HG02870 (cell line): Measurements from ENCODE around the gene FOXN1.
"Not testable (repeated sequence)": the region's sequence is repeated elsewhere in the genome, so short reads cannot be mapped to it uniquely, and the experiment has no call there.

Experiments
- ATAC-seq: cut with Tn5 transposase; IDR thresholded peaks from one replicate; pipeline ENCODE4 v1.9.1; 2021; ENCODE audit warnings: mild to moderate bottlenecking, moderate library complexity; ENCODE audit not compliant: unreplicated experiment

FOXN1 gene

GRCh38 chr17:28499684-28500357 lies 6.3 kb upstream of the FOXN1 start:
- ATAC-seq = no peak

DNA sequence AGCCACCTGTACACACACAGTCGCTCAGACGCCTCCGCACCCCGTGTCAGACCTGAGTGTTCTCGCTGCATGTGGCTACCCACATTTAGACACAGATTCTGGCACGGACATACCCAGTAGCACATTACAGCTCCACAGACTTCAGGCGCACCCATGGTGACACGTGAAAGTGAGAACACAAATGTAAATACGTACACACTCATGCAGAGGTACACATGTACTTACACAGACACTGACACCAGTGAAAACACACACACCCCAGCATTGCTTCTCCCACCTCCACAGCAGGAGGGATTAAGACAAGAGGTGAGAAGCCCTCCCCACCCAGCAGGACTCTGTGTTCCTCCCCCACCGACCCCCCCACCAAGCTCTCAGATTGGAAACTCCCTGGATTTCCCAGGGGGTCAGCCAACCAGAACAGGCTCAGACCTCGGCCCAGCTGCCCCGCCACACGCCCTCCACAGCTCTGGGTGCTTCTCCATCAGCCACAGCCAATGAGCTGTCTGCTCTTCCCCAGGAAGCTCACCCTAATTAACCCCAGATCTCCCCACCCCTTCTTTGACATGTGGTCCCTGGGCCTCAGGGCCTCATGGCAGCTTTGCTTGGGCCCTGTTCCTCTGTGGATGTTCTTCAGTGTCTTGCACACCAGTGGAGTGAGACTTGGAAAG lies 5.3 kb upstream of the FOXN1 start:
- peak; percentile 78 for ATAC-seq

GRCh38 chr17:28501421-28502284 lies 4.5 kb upstream of the FOXN1 start:
- no peak for ATAC-seq

DNA sequence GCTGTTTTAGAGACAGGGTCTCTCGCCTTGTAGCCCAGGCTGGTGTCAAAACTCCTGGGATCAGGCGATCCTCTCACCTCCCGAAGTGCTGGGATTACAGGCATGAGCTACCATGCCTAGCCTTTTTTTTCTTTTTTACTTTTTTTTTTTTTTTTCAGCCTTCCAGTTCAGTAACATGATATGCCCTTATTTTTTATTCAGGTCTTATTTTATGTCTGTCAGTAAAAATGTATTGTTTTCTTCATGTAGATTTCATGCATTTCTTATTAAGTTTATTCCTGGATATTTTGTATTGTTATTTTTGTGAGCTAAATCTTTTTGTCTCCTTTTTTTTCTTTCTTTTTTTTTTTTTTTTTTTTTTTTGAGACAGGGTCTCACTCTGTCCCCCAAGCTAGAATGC lies 2.7 kb upstream of the FOXN1 start:
- no peak for ATAC-seq

DNA sequence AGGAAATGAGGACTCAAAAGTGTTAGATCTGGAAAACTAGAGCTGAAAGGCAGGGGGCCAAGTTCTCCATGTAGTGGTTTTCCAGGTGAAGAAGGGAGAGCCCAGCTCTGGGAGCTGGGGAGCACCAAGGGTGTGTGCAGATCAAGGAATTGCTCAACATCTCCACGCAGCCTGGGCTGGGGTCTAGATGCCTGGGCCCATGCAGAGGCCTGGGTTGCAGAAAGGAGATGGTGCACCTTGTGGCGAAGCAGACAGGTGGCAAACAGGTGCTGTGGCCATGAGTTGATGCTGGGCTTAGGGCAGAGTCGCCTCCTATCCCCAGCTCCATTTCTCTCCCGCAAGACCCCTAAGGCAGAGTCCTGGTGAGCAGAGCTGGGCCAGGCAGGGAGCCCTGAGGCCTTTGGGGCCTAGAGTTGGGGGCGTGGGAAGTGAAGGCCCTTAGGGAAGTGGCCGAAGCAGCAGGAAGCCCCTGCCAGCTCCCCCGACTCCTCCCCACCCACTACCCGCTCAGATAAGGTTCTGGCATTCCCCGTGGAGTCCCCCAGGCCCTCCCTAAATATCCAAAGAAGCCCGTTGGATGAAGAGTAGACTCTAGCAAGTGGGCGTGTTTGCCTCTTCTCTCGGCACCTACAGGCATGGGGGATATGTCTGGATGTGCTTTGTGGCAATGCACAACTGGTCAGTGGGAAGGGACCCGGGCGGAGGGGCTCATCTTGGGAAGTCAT lies 777 bp downstream of the FOXN1 start:
- no peak for ATAC-seq

- no peak for ATAC-seq
Measured at GRCh38 chr17:28507567-28508203, 1.5 kb downstream of the FOXN1 start.

- ATAC-seq = no peak
Measured at GRCh38 chr17:28508211-28508724, 2.1 kb downstream of the FOXN1 start.

DNA sequence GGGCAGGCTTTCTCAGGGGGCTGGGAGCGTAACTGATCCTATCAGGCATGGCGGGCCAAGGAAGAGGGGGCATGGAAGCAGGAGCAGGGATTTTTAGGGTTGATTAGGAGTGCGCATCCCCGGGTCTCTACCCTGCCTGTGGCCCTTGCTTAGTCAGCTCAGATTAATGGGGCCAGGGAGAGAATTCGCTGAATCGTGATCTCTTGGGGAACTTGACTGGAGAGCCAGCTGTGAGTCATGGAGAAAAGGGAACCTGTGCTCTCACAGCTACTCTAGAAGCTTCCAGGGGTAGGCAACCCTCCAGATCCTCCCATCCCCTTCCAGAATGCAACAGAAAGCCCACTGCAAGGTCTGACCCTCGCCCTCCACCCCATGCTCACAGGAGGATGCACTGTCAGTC lies 3.6 kb downstream of the FOXN1 start:
- ATAC-seq = no peak

GRCh38 chr17:28511858-28512461 lies 5.8 kb downstream of the FOXN1 start:
- no peak for ATAC-seq

DNA sequence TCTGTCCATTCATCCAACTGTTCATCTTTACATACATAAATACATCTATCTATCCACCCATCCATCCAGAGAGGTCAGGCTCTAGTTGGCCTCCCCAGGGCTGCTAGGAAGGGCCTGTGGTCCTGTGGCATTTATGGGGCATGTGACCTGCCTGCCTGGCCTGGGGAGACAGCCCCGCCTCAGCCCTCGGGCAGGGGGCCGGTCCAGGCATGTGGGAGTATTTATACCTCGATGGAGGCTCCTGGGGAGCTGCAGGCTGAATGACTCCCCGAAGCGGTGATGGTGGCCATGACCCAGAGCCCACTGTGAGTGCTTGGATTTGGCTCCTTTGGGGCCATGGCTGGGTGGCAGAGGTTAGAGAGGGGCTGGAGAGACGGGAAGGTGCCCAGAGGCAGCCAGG lies 7.3 kb downstream of the FOXN1 start:
- ATAC-seq = no peak

GRCh38 chr17:28514561-28515002 lies 8.4 kb downstream of the FOXN1 start:
- ATAC-seq = no peak

- no peak for ATAC-seq
Measured at GRCh38 chr17:28515518-28515917, 9.4 kb downstream of the FOXN1 start.

- ATAC-seq = no peak
Measured at GRCh38 chr17:28518132-28518531, 12.0 kb downstream of the FOXN1 start.

DNA sequence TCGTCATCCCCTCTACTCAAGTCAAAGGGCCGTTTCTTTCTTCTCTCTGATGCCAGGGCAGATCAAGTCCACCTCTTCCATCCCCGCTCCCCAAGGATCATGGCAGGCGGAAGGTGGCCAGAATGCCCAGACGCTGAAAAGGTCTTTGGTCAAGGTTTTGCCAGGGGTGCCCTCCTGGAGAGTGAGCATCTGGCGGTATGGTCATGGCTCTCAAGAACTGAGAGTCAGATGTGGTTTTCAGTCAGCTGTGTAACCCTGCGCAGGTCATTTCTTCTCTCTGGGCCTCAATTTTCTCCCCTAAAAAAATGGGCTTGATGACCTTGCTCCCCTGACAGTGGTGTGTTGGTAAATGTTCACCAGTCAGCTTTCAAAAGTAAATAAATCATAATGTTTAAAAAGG lies 12.4 kb downstream of the FOXN1 start:
- no peak for ATAC-seq

- no peak for ATAC-seq
Measured at GRCh38 chr17:28519236-28519635, 13.1 kb downstream of the FOXN1 start.

- ATAC-seq = no peak
Measured at GRCh38 chr17:28520687-28521086, 14.5 kb downstream of the FOXN1 start.

- ATAC-seq = no peak
Measured at GRCh38 chr17:28521311-28522085, 15.3 kb downstream of the FOXN1 start.

- ATAC-seq = not testable (repeated sequence)
Measured at GRCh38 chr17:28522281-28522680, 16.1 kb downstream of the FOXN1 start.

- ATAC-seq = no peak
Measured at GRCh38 chr17:28523186-28523585, 17.0 kb downstream of the FOXN1 start.
